GM03348 (cell line): ENCODE data around the gene CHST11.
A peak's percentile ranks its signal among the peaks of the same experiment; 100 is the strongest.
"Not testable (repeated sequence)": the region's sequence is repeated elsewhere in the genome, so short reads cannot be mapped to it uniquely, and the experiment has no call there.

ENCODE experiments used
- DNase-seq: peaks from one replicate; pipeline ENCODE4 v3.0.0; 2012; ENCODE audit warnings: low spot score

CHST11 gene

DNA sequence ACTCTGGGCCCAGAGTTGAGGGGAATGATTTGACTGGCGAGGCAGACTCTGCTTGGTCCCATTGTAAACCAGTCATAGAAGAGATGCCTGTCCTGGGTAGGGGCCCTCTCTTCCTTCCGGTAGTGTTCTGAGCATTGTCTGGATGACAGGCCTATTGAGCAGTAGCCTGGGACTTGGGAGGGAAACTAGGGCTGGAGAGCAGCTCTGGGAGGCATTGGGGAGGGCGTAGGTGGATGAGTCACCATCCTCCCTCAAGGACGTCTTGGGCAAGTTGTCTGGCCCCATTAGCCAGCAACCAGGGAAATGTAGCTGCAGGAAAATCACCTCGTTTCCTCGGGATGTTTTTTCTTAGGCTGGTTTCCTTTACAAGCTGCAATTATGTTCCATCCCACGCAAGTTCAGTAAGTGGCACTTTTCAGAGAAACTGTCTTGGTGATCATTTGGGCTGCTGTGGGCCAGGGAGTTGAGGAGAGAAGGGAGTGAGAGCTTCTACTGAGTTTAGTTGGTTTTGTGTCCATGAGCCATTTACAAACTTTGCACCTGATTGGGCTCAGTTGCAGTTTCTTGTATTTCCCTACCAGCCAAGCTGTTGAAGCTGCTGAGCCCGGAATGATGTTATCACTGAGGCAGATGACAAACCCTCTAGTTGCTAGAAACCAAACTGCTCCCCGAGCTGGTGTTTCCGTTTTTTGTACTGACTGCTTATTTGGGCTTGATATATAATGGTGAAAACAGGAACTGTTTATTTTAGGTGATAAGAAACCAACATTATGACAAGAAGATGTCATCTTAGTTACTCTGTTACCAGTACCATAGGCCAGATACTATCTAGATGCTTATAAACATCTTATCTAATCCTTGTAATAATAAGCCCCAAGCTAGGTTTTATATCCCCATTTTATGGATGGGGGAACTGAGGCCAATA lies 147.6 kb downstream of the CHST11 start:
- peak; percentile 93 for DNase-seq

DNA sequence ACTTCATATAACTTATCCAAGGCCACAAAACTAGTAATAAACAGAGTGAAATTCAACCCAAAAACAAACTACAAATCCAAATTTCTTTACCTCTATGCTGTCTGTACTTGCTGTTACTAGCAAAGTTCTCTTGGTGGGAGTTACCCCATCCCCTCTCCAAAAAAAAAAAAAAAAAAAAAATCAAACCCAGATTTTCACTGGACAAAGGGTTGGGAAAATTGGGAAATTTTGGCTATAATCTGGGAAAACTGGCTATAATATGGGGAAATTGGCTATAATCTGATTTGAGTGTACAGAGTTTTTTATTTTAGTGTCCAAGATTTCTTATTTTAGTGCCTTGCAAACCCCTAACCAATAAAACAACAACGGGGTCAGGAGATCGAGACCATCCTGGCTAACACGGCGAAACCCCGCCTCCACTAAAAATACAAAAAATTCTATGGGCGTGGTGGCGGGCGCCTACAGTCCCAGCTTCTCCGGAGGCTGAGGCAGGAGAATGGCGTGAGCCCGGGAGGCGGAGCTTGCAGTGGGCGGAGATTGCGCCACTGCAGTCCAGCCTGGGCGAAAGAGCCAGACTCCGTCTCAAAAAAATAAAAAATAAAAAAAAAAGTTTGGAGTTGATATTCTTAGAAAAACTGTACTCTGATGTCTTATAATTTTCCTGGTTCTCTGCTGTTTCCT lies 148.4 kb downstream of the CHST11 start:
- no peak for DNase-seq

DNA sequence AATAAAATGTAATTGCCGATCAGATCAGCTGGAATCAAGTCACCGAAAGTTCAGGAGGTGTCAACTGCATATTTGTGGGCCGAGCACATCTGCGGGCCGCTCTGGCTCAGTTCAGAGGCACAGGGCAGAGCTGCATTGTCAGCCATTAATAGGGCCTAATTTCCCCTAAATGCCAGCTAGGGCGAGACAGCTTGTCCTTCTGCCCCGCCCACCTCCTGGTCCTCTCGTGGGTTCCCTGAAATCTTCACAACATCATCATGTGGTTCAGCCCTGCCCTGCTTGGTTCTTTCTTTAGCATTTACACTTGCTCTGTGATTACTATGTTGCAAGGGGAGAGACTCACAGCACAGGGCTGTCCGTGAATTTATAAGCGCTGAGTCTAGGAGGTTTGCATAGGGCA lies 148.9 kb downstream of the CHST11 start:
- peak; percentile 73 for DNase-seq

DNA sequence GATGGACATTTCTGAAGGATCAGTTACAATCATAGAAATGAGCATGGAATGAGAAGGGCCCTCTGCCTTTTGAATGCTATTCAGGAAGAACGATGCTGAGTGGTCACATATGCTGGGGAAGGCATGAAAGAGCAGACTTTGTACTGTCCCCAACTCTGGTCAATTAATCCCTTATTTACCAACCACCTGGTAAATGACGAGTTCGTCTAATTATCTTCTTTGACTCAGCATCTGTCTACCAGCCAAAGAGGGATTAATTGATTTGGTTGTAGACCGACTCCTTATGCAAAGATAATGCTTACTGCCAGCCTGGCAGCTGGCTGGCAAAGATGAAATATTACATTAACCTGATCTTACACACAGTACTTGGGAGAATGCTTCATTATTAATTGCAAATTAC lies 152.2 kb downstream of the CHST11 start:
- DNase-seq = no peak

DNA sequence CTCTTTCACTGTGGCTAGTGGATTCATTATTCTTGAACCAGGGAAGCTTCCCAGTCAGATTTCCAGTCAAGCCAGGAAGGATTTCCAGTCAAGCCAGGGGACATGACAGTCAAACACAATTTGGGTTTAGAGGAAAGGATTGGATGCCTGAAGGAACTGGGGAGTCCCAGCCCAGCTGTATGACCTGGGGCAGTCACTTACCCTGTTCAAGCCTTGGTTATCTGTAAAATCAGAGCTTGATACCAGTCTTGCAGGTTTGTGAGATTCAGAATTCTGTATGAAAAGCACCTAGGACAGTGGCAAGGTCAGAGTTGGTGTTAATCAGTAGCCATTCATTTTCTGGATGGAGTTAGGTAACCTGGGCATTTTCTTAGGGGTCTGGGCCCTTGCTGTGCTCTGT lies 152.7 kb downstream of the CHST11 start:
- DNase-seq = no peak

DNA sequence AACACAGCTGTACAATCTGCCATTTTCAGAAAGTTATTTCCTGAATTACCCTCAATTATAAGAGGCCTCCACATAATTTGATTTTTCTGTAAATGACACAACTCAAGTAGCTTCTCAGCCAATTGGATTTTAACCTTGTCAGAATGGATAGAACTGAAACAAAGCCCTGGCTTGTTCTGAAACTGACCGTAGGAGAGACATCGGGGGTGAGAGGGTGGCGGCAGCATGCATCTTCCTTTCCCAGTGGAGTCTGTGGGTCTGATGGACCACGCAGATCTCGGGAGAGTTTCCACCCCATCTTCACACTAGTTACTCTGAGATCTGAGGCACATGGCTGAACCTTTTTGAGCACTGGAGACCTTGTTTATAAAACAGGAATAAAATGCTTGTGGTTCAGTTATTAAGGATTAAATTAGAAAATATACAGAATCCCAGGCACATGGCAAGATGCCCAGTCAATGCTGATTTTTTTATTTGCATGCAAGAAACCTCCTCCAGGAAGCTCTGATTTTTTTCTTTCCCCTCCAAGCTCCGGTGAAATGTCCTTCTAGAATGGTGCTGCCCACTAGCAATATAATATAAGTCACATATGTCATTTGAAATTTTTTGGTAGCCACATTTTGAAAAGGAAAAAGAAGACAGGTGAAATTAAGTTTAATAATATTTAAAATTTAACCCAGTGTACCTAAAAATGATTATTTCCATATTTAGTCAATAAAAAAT lies 153.9 kb downstream of the CHST11 start:
- no peak for DNase-seq

DNA sequence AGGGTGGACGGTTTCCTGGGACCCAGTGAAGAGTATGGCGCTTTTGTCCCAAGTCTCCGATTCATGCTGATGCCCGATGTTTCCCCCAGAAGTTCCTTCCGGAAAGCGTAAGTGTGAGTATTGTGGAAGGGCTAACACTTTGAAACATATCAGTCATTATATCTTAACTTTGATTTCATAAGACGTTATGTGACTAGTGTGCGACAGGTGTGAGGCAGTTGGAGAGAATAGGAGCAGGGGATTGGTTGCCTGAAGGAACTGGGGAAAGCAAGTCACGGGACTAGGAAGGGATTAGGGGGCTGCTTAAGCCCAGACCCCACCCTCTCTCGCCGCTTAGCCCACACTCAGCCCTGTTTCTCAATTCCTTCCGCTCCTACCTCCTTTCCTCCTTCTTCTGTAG lies 154.9 kb downstream of the CHST11 start:
- DNase-seq = no peak

DNA sequence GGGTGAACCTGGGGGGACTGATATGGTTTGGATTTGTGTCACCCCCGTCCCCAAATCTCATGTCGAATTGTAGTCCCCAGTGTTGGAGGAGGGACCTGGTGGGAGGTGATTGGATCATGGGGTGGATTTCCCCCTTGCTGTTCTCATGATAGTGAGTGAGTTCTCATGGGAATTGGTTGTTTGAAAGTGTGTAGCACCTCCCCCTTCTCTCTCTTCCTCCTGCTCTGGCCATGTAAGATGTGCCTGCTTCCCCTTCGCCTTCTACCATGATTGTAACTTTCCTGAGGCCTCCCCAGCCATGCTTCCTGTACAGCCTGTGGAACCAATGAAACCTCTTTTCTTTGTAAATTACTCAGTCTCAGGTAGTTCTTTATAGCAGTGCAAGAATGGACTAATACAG lies 156.6 kb downstream of the CHST11 start:
- DNase-seq = not testable (repeated sequence)

DNA sequence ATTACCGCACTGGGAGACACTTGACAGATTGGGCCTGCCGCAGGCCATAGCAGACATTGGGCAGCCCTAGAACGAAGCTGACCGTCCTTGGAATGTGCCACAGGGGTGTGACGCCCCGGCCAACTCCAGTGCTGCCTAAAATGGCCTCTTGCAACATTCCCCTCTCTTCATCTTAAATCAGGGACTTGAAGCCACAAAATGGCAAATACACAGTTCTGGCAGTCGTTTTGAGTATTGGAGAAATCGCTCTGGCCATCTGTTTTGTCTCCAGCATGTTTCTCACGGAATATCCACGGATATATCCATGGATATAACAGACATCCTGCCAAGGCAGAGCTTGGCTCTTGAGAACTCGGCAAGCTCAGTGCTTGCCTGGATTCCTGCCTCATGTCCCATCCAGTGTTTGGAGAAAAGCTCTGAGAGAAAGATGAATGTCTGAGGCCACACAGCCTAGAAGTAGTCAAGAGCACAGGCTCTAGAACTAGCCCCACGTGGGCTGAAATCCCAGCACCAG lies 158.4 kb downstream of the CHST11 start:
- peak; percentile 55 for DNase-seq

DNA sequence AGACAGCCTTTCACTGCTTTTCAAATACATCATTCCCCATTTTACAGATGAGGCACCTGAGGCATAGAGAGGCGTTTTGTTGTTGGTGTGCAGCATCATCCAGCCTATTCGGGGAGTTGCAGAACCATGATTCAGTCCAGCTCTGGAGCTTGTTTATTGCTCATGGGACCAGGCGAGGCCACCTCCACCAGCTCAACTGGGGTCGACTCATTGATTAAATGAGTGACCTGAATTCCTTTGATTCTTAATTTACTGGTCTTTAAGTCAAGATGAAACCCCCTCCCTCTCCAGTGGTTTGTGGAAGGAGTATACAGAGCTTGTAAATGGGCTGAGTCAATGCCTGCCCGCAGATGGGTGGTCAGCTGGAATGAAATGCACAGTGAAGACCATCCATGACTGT lies 161.9 kb downstream of the CHST11 start:
- DNase-seq = no peak

DNA sequence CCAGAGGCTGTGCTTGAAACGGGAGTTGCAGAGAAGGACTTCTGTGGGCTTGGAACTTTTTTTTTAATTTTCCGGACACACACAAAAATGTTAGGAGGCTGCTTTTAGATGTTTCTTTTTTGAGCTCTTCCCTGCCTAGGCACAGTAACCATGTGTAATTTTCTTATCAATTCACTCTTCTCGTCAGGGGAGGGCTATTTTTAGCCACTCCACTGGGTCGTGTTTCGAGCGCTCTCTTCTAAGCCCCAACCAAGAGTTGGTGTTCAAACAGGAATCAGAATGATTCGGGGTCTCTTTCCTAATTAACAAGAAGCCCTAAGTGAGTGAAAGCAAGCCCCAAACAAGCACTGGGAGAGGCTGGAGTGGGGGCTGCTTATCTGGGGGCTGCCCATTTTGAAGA lies 162.6 kb downstream of the CHST11 start:
- no peak for DNase-seq

DNA sequence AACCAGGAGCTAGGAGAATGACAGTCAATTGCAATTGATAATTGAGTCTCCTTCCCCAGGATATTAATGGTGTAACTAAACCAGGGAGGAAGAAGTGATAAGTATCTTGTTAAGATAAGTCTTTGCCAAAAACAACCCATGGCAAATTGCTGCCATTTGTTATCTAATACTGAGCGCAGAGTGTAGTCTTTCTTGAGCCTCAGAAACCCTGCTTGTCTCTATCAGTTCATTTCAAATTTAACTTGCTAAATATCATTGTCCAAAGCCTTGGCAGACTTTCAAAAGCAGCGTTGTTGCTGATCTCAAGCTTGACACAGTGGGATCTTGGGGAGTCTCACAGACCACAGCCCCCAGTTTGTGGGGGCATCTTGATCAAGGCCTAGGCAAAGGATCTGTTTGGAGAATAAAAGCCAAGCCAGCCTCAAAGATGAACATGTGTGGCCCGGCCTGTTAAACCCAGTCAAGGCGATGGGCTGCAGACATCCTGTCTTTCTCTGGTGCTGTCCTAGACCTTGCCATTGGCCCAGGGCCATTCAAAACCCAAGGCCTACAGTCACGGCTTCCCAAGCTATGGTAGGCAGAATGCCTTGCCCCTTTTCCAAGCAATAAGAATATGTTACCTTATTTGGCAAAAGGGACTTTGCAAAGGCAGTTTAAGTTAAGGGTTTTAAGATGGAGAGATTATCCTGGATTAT lies 164.2 kb downstream of the CHST11 start:
- no peak for DNase-seq

DNA sequence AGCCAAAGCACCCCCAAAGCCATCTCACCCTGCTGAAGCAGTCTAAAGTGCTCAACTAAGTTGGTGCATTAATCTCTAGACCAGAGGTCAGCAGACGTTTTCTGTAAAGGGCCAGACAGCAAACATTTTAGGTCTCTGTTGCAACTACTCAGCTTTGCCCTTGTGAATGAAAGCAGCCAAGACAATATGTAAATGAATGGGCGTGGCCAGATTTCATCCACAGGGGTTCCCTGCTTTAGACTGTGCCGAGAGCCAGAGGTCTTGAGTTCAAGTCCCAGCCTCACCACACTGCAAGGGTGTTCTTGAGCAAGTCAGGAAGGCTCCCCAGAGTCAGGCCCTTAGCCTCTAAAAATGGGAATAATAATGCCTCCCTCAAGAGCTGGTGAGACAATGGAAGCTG lies 166.2 kb downstream of the CHST11 start:
- no peak for DNase-seq

DNA sequence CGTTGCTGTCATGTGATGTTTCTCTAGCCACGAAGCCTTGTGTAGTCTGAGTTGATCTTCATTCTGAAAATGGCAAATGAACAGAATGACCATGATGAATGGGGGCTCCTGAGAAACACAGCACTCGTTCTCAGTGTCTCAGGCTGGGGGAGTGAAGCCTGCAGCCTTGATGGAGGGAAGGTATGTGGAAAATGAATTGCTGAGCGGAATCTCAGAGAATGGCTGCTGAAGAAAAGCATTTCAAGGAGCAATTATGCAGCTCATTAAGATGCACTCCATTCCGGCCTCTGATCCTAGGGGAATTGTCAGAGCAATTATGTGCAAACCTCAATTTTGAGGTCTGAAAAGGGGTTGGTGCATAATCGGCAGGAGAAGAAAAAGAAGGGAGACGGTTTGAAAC lies 167.1 kb downstream of the CHST11 start:
- DNase-seq = no peak

DNA sequence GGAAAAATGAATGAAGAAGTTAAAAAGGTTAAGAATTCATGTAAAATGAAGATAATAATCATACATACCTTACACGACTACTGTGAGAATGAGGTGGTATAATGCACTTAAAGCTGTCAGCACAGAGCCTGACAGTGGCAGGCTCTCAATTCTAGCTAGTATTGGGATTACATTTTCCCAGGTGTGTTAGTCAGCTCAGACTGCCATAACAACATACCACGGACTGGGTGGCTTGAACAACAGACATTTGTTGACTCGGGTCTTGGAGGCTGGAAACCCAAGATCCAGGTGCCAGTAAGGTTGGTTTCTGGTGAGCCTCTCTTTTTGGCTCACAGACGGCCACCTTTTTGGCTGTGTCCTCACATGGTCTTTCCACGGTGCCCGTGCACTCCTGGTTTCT lies 167.8 kb downstream of the CHST11 start:
- DNase-seq = no peak

DNA sequence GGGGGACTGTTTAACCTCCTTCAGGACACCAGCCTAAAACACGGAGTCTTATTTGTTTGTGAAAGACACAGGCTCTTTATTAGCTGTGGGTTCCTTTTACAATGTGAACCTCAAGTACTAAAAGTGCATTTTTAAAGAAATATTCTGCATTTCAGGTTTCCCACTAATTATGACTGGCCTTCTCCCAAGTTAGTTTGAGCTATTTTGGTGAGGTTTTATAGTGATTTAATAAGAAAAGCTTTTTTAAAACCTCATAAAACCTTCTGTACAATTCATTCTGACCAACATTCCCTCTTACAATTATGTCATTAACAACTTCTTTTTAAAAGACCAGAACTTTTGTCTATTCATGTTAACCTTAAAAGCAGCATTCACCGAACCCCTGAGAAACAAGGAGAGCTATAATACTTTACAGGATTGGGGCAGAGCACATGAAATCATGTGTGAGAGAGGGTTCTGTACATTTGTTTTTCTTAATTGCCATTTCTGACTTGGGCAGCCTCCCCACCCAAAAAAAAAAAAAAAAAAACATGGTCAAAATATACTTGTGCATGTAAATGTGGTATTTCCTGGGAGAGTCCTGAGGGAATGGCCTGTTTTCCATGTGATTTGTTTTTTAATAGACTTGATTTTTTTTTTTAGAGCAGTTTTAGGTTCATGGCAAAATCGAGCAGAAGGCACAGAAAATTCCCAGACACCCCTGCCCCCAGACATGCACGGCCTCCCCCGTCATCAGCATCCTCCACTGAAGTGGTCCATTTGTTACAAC lies 169.5 kb downstream of the CHST11 start:
- DNase-seq = no peak

DNA sequence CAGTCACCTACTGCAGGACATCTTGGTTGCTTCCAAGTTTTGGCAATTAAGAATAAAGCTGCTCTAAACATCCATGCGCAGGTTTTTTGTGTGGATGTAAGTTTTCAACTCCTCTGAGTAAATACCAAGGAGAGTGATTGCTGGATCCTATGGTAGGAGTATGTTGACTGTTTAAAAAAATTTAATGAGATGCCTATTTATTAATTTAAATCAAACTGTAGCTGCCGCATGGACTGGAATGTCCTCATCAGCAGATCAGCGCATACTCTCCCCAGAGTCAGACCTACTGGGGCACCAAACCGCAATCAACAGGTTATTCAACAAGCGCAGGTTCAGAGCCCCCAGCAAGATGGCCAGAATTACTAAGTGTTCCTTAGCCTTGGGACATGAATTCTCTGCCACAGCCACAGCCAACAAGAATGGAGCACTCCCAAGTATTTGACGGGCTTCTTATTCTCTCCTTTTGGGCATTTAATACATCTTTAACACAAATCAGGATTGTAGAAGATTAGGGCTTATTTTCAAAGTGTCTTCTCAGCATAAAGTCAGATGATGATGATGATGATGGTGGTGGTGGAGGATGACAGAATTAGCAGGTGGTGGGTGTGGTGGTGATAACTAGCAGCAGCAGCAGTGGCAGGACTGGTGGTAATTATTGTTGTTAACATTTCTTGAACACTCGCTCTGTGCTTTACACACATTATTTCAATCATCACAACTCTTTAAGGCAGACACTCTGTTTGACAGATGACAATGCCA lies 170.7 kb downstream of the CHST11 start:
- no peak for DNase-seq

DNA sequence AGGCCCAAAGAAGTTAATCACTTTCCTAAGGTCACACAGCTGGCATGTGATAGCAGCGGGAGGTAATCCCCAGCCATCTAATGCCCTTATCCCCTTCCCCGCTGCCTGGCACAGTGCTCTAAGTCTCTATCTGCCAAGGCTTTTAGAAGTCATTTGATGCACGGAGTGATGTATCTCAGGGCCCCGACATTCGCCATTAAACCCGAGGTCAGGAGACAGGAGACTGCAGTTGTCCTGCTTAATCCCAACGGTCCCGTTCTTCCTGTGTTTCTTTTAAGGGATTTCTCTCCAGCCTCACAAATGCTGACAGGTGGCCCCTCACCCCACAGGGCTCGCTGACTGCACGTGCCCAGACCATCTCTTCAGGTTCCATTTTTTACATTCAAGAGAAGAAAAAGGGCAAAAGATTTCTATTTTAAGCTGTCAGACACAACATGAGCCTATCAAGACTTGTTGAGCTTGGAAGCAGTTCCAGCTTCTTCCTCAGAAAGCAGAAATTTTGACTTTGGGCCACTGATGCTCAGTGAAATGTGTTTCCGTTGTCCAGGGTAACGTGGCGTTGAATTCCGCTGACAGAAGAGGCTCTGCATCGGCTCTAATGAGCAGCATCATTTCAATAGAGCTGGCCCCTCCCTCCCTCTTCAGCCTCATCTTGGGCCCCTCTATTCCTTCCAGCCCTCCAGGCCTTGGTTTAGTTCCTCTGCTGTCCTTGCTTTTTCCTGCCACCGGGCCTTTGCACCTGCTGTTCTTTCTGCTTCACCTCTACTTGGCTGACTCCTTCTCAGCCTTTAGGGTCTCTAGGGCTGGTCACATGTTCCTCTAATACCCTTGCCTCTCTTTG lies 171.5 kb downstream of the CHST11 start:
- DNase-seq = no peak

DNA sequence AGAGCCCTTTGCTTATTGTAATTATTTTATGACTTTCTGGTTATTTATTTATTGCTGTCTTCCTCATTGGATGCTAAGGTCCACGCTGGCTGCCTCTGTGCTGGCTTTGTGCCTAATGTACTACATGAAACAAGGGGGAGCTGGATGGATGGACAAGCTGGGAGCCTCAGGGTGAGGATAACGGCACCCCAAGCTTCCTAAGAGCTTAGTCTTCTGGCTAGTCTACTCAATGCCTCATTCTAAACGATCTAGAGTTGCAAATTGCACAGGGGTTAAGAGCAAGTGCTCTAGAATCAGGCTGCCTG lies 172.0 kb downstream of the CHST11 start:
- DNase-seq = no peak

DNA sequence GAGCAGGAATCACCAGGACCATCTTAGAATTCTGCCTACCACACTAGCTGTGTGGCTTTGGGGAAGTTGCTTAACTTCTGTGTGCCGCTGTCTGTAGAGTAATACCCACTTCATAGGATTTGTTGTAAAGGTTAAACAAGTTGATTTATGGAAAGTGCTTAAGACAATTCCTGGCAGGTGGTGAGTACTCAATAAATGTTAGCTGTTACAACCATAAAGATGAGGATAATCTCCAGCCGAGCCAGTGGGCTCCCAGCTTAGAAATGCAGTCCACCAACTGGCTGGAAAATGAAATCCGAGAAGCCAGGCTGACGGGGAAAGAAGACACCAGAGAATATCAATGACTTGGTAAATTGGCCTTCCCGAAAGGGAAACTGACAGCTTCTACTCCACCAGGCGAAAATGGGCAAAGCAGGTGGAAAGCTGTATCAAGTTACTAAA lies 173.5 kb downstream of the CHST11 start:
- no peak for DNase-seq
